HG02642 (cell line): ENCODE data around the gene DNER.
"Not testable (repeated sequence)": the region's sequence is repeated elsewhere in the genome, so short reads cannot be mapped to it uniquely, and the experiment has no call there.

Experiments used
- ATAC-seq: cut with Tn5 transposase; IDR thresholded peaks from one replicate; pipeline ENCODE4 v1.9.1; 2021; ENCODE audit warnings: mild to moderate bottlenecking; ENCODE audit not compliant: unreplicated experiment, poor library complexity

The DNER gene

DNA sequence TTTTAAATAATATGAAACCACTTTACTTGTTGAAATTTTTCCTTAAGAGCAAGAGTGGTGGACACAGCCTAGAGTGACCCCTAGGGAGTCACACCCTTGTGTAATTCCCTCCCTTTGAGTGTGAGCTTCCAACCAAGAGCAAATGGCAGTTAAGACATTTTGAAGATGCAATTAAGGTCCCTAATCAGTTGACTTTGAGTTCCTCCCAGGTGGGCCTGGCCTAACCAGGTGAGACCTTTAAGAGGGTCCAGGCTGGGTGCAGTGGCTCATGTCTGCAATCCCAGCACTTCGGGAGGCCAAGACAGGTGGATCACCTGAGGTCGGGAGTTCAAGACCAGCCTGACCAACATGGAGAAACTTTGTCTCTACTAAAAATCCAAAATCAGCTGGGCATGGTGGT is 299.7 kb downstream of the DNER start:
- no peak for ATAC-seq

DNA sequence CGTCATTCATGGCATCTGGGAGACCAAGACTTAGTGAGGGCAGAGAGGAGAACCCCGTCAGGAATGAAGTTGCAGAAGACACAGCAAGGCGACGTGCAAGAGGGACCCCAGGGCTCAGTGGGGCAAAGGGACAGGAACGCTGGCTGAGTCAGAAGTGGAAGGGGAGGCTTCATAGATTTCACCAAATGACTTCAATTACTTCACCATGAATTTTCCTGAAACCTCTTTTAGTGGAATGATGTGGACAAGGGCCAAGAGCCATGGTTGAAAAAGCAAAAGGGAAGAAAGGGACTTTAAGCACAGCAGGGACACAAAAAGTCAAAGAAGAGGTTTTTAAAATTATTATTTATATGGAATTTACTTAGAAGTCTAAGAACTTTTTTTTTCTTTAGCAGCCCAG is 301.7 kb downstream of the DNER start:
- ATAC-seq: no peak

DNA sequence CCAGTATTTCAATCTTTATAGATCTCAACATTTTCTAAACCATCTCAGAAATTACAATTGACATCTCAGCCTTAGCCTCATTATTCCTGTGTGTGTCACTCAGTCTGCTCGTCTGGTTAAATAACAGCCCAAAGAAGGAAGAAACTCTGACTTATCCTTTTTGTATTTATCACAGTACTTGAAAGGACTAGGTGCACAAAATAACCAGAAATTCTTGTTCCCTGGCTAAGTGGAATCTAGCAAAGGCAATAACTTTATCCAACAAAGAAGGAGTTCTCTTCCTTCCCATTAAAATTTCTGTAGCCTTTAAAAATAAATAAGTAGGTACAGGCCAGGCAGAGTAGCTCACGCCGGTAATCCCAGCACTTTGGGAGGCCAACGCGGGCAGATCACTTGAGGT is 303.4 kb downstream of the DNER start:
- no peak for ATAC-seq

GRCh38 chr2:229410264-229410663 is 304.1 kb downstream of the DNER start:
- no peak for ATAC-seq

DNA sequence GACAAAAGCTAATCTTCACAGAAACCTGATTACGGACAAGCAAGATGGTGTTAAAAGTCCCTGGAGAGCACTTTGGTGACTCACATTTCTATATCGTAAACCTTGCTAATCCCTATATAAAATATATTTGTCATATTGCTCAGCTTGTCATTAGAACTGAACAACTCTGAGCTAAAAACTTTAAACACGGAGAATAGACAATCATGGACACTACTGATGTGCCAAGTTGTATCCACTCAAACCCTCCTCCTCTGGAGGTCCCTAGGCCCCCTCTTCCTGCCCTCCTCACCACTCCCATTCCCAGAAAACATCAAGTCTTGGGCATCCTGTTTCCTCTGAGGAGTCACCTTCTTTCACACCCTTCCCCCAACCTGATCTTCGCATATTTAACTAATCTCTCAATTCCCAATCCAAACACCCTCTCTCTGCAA is 304.6 kb downstream of the DNER start:
- ATAC-seq: no peak

DNA sequence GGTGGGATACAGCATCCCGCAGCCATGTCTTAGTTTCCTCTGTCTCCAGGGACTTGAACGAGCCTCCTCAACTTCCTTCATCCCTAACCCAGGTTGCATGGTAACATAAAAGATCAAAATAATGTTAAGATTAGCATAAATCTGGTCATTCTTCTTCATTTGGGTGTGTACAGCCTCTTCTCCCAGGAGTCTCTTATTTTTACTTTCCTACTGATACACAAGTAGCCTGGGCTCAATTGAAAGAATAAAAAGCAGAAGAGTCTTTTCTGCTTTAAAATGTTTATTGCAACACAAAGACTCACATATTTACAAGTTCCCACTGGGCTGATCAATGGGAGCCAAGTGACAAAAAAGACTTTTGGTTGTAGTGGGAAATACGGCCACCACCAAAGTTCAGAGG is 305.4 kb downstream of the DNER start:
- no peak for ATAC-seq

- ATAC-seq: no peak
Measured at GRCh38 chr2:229408356-229408755, 306.0 kb downstream of the DNER start.

DNA sequence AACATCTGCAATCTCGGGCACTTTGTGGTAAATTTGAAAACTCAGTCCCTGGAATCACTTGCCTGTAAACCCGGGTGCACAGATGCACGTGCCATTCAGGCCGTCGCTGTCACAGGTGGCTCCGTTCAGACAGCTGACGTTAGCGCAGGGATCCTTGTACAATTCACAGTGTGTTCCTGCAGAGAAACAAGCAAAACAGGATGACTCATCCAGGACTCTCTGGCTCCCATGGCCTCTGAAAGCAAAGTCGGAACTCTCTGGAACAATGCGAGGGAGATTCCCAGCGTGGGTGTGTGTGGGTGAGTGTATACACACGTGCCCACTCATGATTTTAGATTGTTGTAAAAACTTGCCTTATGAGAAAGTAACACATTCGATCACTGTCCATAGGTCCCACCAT is 307.2 kb downstream of the DNER start:
- ATAC-seq: no peak

DNA sequence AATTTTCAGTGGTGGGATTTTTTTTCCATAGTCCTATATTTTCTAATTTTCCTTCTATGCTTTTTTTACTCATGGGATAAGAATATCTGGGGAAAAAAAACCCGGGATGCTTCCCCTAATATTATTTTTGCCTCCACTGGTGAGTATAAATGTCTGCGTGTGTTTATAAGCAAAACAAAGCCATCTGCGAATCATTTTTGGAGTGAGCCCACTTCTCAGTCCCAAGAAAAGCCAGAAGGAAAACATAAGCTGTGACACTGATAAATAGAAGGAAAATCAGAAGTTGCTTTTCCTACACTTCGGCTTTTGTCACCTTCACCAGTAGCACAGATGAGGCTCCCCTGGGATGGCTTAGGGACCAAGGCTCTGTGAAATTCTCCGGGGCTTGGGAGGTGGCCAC is 308.6 kb downstream of the DNER start:
- ATAC-seq: no peak

- ATAC-seq: no peak
Measured at GRCh38 chr2:229403296-229403695, 311.1 kb downstream of the DNER start.

DNA sequence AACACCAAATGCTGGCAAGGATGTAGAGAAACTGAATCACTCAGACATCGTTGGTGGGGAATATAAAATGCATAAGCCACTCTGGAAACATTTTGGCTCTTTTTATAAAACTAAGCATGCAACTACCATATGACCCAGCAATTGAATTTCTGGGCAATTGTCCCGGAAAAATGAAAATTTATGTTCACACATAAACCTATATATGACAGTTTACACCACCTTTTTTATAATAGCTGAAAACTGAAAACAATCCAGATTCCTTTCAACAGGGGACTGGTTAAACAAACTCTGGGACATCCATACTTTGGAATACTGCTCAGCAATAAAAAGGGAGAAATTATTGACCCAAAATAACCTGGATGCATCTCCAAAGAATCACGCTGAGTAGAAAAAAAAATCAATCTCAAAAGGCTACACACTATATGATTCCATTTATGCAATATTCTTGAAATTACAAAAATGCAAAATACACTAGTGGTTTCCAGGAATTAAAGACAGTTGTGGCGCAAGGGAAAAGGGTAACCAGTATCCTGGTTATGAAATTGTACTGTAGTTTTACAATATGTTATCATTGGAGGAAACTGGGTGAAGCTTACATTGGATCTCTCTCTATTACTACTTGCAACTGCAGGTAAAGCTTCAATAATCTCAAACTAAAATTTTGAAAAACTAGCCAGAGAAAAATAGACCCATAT is 313.0 kb downstream of the DNER start:
- ATAC-seq: no peak

GRCh38 chr2:229393926-229394325 is 320.4 kb downstream of the DNER start:
- no peak for ATAC-seq

GRCh38 chr2:229392196-229392595 is 322.2 kb downstream of the DNER start:
- no peak for ATAC-seq

- ATAC-seq: no peak
Measured at GRCh38 chr2:229388731-229389130, 325.6 kb downstream of the DNER start.

GRCh38 chr2:229387866-229388265 is 326.5 kb downstream of the DNER start:
- ATAC-seq: no peak

- ATAC-seq: no peak
Measured at GRCh38 chr2:229380101-229380625, 334.2 kb downstream of the DNER start.

GRCh38 chr2:229378386-229378785 is 336.0 kb downstream of the DNER start:
- ATAC-seq: no peak

- no peak for ATAC-seq
Measured at GRCh38 chr2:229376866-229377265, 337.5 kb downstream of the DNER start.

DNA sequence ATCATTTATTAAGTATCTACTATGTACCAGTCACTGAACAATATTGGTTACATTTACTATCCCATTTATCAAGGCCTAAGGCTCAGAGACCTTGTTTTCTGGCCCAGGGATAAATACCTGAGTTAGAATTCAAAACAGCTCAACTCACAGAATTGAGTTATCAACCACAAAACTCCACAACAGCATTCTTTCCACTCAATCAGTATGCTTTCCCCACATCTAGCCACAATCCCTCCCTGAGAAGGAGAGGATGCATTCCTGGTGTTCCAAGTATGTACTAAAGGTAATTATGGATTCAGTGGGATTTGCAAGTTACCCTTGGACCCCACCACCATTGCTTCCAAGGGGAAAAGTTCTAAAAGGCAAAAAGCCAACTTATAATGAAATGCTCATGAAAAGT is 339.1 kb downstream of the DNER start:
- no peak for ATAC-seq

- ATAC-seq: not testable (repeated sequence)
Measured at GRCh38 chr2:229373311-229373710, 341.0 kb downstream of the DNER start.

DNA sequence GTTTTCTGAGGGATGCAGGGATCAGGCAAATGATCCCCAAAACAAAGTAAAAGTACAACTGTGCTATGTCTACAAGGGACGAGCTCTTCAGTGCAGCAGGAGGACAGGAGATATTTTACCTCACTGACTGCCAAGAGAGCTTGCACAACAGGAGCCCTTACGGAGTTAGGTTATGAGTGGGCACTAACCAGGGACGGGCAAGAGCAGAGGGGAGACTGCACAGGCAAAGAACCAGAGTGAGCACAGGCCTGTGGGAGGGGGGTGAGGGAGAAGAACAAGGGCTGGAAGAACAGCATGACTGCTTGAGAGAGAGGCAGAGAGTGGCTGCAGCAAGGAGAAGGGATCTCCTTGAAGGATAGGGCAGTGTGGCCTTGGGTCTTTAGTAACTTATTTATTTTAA is 342.1 kb downstream of the DNER start:
- no peak for ATAC-seq

GRCh38 chr2:229371086-229371485 is 343.3 kb downstream of the DNER start:
- ATAC-seq: no peak
